GDM1 (cell line): ENCODE data around the gene GATAD2A.

Source experiments
- DNase-seq: peaks from one replicate; lab custom pipeline; 2025; lab: John Stamatoyannopoulos, UW

The GATAD2A gene

DNA sequence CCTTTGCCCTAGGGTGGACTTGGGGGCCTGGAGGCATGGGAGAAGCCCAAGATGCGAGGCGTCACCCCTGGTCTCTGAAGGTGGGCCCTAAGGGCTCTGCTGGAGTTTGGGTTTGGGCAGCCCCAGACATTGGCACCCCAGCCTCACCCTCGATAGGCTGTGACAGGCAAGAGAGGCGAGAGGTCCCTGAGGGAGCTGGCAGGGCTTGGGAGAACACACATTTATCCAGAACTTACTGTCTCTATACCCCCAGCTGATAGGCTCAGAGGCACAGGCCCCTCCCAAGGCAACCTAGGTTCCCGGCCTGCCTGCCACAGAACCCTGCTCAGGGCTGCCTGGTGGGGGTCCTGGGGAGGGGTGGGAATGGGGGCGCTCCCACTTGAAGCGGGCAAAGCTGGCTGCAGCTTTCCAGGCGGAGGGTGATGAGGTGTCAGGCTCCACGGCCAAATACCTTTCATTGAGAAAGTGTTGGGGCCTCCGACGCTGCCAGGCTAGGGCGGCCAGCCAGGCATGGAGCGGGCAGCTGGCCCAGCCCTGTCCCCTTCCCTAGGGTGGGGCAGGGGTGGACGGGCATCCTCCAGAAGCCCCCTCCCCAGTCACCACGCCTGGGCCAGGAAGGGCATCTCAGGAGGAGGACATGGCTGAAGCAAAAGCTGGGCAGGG lies 142.3 kb downstream of the GATAD2A start:
- DNase-seq = no peak

DNA sequence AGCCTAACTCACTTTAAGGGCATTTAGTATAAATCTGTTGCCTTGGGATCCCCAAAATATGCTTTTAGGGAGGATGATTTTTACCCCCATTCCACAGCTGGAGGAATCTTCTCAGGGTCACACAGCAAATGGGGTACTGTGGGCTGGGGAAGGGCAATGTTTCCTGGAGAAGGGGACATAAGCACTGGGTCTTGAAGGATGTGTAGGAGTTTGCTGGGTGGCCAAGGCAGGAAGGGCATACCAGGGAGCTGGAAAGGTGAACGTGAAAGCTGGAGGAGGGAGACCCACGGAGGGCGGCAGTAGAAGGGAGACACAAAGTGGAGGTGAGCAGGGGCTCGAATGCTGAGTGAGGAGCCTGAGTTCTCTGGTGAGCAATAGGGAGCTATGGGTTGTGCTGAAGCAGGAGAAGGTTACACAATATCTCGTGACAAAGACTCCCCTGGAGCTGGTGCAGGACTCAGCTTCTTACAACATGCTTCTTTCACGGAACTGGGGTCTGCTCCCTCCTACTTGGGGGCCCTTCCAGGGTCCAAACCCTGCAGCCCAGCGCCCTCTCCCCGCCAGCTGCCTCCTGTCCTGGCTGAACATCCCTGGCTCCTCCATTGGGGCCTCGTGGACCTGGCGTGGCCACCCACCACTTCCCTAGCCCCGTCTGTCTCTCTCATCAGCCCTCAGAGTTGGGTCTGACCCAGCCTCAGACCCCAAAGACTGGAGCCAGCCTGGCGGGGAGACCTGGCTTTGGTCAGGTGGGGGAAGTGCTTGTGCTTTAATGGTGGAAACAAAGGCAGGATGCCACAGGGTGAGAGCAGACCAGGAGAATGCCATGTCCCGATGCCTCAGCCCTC lies 143.7 kb downstream of the GATAD2A start:
- DNase-seq = no peak

DNA sequence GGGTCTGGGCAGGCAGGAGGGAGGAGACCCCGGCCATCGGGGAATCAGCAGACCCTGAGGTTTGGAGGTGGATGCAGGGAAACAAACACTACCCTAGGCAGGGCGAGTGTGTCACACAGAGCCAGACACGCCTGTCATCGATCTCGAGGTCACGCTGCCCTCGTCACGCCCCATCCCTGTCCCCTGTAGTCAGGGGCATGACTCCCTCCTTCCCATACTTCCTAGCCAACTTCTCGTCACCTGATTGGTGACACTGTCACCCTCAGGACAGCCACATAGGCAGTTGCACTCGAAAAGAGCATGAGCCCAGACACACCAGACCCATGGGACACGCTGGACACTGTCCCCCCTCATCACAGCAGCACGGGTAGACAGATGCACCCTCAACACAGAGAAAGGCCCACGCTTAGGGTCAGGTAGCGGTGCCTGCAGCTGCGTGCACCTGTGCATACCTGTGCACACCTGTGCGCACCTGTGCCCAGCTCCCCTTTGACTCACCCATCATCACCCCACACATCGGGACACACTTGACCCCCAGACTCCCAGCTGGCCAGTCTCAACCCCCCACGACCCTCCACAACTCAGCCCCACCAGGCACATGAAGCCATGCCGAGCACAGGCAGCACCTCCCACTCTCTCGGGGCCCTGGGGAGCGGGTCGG lies 144.5 kb downstream of the GATAD2A start:
- no peak for DNase-seq

- DNase-seq = no peak
Observed at GRCh38 chr19:19550485-19550929, 145.0 kb downstream of the GATAD2A start.

DNA sequence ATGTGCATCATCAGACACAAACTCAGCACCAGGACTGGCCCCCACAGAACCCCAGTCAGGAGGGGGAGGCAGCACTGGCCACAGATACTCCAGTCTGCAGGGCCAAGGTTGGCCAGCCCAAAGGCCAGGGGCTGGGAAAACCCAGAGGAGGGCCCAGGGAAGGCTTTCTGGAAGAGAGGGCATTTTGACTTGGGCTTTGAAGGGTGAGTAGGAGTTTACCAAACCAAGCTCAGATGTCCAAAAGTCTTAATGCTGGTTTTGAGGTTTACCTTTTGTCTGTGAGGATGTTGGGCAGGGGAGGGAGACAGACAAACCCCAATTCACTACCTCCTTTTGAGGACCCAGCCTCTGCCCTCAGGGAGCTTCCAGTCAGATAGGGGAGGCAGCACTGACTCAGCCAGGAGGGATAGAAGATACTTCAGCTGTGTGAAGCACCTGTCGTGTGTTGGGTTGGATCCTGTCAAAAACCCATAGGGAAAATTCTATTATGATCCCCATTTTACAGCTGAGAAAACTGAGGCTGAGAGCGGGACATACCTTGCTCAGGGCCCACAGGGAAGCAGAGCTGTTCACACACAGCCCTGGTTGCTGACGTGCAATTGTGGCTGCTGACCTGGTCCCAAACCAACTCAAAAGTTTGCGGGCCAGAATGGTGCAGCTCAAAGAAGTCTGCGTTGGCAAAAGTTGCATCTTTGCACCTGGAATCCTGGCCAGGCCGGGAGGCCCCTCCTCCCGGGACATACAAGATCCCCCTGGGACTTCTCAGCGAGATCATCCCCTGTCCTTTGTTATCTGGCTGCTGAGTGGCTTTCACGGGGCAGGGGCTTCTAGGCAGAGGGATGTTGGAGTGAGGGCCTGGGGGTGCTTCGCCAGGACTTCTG lies 145.7 kb downstream of the GATAD2A start:
- no peak for DNase-seq

DNA sequence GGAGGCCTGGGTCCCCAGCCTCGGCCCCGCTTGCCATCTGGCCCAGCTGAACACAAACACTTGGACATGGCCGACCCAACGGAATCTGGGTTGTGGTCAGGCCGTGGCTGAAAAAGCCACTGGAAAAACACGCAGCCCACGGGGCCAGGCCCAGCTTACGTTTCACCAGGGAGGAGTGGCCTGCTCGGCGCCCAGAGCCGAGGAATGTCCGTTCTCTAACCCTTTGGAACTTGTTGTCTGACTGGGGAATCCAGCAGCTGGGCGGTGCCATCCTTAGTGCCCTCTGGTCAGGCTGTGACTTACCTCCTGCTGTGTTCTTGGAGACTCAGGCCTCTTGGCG lies 146.3 kb downstream of the GATAD2A start:
- no peak for DNase-seq

- DNase-seq = no peak
Observed at GRCh38 chr19:19552798-19553197, 147.3 kb downstream of the GATAD2A start.

DNA sequence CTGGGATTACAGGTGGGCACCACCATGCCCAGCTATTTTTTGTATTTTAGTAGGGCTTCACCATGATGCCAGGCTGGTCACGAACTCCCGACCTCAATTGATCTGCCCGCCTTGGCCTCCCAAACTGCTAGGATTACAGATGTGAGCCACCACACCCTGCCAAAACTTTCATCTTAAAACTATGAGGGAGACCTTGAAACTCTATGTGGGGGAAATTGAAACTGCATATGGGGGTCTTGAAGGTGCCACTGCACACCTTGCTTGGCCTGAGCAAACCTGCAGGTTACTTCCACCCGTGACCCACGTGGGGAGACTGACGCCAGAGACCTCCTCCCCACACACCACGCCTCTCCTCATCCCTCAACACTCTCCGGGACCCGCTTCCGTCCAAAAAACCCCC lies 148.2 kb downstream of the GATAD2A start:
- DNase-seq = no peak

DNA sequence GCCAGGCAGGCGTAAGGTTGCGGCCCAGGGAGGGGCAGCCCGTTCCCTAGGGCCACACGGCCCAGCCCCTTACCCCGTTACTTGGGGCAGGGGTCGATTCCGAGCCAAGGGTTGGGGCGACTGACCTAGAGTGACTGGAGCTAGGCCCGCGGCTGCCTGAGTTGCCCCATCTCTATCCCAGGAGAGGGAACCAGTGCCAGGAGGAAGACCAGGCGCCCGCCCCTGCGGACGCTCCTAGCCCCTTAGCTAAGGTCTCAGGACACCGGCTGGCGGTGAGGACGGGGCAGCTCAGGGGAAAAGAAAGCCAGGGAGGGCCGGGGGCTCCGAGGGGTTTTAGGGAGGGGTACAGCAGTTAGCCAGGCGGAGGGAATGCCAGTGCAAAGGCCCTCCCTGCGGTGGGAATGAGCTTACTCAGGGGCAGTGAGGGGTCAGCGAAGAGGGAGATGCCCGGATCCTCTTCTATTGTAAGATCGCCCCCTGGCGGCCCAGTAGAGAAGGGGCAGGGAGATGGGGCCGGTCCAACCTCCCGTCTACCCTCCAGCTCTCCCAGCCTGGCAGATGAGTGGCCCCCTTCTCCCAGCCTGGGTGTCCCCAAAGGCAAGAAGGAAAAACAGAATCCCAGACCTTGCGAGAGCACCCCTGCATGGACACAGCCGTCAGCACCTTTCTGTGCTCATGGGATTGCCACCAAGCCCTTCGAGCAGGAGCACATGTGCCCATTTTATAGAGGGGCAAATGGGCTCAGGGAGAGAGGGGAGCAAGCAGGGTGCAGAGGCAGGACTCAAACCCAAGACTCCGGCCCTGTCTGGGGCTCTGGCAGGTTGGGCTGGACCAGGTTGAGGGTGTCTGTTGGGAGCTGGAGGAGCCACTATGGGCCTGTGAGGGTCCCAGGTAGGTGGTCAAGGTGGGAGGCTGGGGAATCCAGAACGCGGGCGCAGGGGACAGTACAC lies 148.9 kb downstream of the GATAD2A start:
- no peak for DNase-seq

DNA sequence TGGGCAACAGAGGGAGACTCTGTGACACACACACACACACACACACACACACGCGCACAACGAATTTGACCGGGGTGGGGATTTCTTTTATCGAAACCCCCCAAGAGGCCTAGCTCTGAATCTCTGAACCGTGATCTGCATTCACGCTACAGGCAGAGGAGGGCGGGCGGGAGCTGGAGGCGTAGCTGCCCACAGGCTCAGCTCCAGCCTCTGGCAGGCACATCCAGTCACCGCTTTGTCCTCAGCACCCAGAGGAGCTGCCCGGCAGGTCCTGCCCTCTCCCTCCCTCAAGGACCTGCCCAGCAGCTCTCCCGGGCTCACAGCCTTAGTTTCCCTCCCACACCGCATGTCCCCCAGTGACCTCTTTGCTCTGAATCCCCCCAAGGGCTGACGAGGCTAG lies 152.6 kb downstream of the GATAD2A start:
- DNase-seq = no peak
